DOHH2 (cell line): ENCODE results near the gene RPS6KL1.

Experiments
- EZH2phosphoT487 ChIP-seq: fragments of 200-600 bp; sonication (generic); IDR thresholded peaks from 2 replicates; pipeline ENCODE4 v1.6.1; 2017; ENCODE audit warnings: borderline replicate concordance, mild to moderate bottlenecking, antibody characterized with exemption, low read length, moderate library complexity, mixed read lengths
- TF ChIP-seq, protein P1 (sequence below): fragments of 200-600 bp; sonication (generic); IDR thresholded peaks from one replicate; pipeline ENCODE4 v1.5.1; 2014; ENCODE audit warnings: antibody characterized with exemption, mild to moderate bottlenecking, low read depth, low read length; ENCODE audit not compliant: poor library complexity, severe bottlenecking

GRCh38 chr14:74922752-74923401 lies at the start of gene RPS6KL1:
- TF ChIP-seq, protein P1, sequence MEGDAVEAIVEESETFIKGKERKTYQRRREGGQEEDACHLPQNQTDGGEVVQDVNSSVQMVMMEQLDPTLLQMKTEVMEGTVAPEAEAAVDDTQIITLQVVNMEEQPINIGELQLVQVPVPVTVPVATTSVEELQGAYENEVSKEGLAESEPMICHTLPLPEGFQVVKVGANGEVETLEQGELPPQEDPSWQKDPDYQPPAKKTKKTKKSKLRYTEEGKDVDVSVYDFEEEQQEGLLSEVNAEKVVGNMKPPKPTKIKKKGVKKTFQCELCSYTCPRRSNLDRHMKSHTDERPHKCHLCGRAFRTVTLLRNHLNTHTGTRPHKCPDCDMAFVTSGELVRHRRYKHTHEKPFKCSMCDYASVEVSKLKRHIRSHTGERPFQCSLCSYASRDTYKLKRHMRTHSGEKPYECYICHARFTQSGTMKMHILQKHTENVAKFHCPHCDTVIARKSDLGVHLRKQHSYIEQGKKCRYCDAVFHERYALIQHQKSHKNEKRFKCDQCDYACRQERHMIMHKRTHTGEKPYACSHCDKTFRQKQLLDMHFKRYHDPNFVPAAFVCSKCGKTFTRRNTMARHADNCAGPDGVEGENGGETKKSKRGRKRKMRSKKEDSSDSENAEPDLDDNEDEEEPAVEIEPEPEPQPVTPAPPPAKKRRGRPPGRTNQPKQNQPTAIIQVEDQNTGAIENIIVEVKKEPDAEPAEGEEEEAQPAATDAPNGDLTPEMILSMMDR = no peak
- TF ChIP-seq EZH2phosphoT487 = no peak
